CD8-positive, alpha-beta memory T cell (primary cell): Measurements from ENCODE around the gene WDFY2. TPM values are rescaled to one million over a fixed set of nuclear protein-coding genes. Genes with fewer than 3 reads are reported as not detected.
A peak's percentile ranks its signal among the peaks of the same experiment; 100 is the strongest.

Source experiments
- CTCF ChIA-PET: fragments of 350-600 bp; sonication (Branson Sonifier 250); formaldehyde crosslinking; loops from one replicate; lab custom pipeline; 2021; ENCODE audit warnings: antibody characterized with exemption; lab: Charles Lee
- POLR2A ChIA-PET: fragments of 350-600 bp; sonication (Branson Sonifier 250); formaldehyde crosslinking; loops from one replicate; lab custom pipeline; 2021; ENCODE audit warnings: antibody characterized with exemption; lab: Charles Lee
- DNase-seq, 5 donors: peaks; one replicate each; pipeline versions ENCODE4 v3.0.0 to v3.0.0-alpha.2; 2020 to 2022; ENCODE audit warnings: mixed read lengths in 1 of 5
- H3K27ac ChIP-seq: one replicate; pipeline ENCODE4 v1.7.0; 2013; ENCODE audit warnings: low read depth, mild to moderate bottlenecking, low read length, moderate library complexity
- H3K27me3 ChIP-seq: 2 replicates; pipeline ENCODE4 v1.7.0; 2013; ENCODE audit warnings: low read length, mild to moderate bottlenecking; ENCODE audit not compliant: insufficient read depth, poor library complexity, severe bottlenecking
- H3K36me3 ChIP-seq: 2 replicates; pipeline ENCODE4 v1.7.0; 2013; ENCODE audit warnings: mild to moderate bottlenecking, low read length, moderate library complexity; ENCODE audit not compliant: insufficient read depth
- H3K4me1 ChIP-seq: 2 replicates; pipeline ENCODE4 v1.7.0; 2013; ENCODE audit warnings: mild to moderate bottlenecking, low read length, moderate library complexity; ENCODE audit not compliant: insufficient read depth
- H3K4me3 ChIP-seq: 2 replicates; pipeline ENCODE4 v1.7.0; 2013; ENCODE audit warnings: mild to moderate bottlenecking, low read length
- H3K9me3 ChIP-seq: 2 replicates; pipeline ENCODE4 v1.7.0; 2013; ENCODE audit warnings: mild to moderate bottlenecking, low read length
- H3K27ac Mint-ChIP-seq, 8 donors: one replicate each; pipeline ENCODE4 v1.8.0; 2020 to 2021; ENCODE audit warnings: mixed read lengths in 8 of 8, mild to moderate bottlenecking in 6 of 8, inconsistent platforms in 3 of 8, moderate library complexity in 3 of 8
- H3K27me3 Mint-ChIP-seq, 2 donors: one replicate each; pipeline ENCODE4 v1.8.0; 2020 to 2021; ENCODE audit warnings: mixed read lengths in 2 of 2, mild to moderate bottlenecking in 1 of 2, moderate library complexity in 1 of 2
- H3K36me3 Mint-ChIP-seq, 3 donors: one replicate each; pipeline ENCODE4 v1.8.0; 2020 to 2021; ENCODE audit warnings: mixed read lengths in 3 of 3, inconsistent platforms in 1 of 3, mild to moderate bottlenecking in 1 of 3
- H3K4me1 Mint-ChIP-seq, 3 donors: one replicate each; pipeline ENCODE4 v1.8.0; 2020 to 2021; ENCODE audit warnings: mixed read lengths in 3 of 3, inconsistent platforms in 1 of 3, mild to moderate bottlenecking in 1 of 3
- H3K4me3 Mint-ChIP-seq, 7 donors: one replicate each; pipeline ENCODE4 v1.8.0; 2020 to 2021; ENCODE audit warnings: mixed read lengths in 7 of 7, mild to moderate bottlenecking in 6 of 7, moderate library complexity in 4 of 7, inconsistent platforms in 2 of 7
- H3K9me3 Mint-ChIP-seq, 5 donors: one replicate each; pipeline ENCODE4 v1.8.0; 2020 to 2022; ENCODE audit warnings: mixed read lengths in 5 of 5, mild to moderate bottlenecking in 3 of 5, moderate library complexity in 2 of 5, inconsistent platforms in 1 of 5
- polyA plus RNA-seq: library from polyadenylated mRNA; unstranded; fragments of 300-500 nt; fragmentation: Illumina TruSeq; gene quantifications from one replicate; pipeline ENCODE4 v1.2.3, GENCODE V29; 2021
- total RNA-seq, 2 experiments: library from RNA; stranded (reverse); gene quantifications; one replicate each; pipeline ENCODE4 v1.2.3, GENCODE V29; 2021

WDFY2 gene
- total and polyA plus RNA-seq, 3 experiments from 2014 or later, result 3.9 to 7.1 (median 6.1) TPM

- H3K4me1 Mint-ChIP-seq, result peaks cover 8 to 13% (median 13%) of the 10 kb centered on the region in 3 donors
- Histone ChIP-seq H3K4me3 (no peak overlapping the region), H3K27ac (no peak overlapping the region), H3K36me3 (peaks cover 4% of the 10 kb centered on the region), H3K9me3 (no peaks in the 10 kb centered on the region), H3K27me3 (no peaks in the 10 kb centered on the region), H3K4me1 (no peaks in the 10 kb centered on the region)
- no peaks in the 10 kb centered on the region for H3K9me3 Mint-ChIP-seq
- no peaks in the 10 kb centered on the region for H3K27me3 Mint-ChIP-seq
- CTCF ChIA-PET, result interaction anchor here (1.0 kb wide), 1 partner anchor 12 kb away, joined by 3 read pairs; no protein-coding TSS in a partner anchor
- H3K36me3 Mint-ChIP-seq, result peaks cover 12 to 57% (median 25%) of the 10 kb centered on the region in 3 donors
- POLR2A ChIA-PET, result no interaction called here
- H3K4me3 Mint-ChIP-seq, result no peak overlapping the region
- DNase-seq, result no peak
- peak overlapping the region in 1 of 8 donors; percentile 57 for H3K27ac Mint-ChIP-seq
These were observed 154.1 kb downstream of the WDFY2 start for GRCh38 chr13:51738226-51738905.

GRCh38 chr13:51739027-51739764, 154.9 kb downstream of the WDFY2 start:
- no peaks in the 10 kb centered on the region for H3K9me3 Mint-ChIP-seq
- H3K27ac Mint-ChIP-seq, result peak overlapping the region in 2 of 8 donors; percentile 36 to 57
- H3K27me3 ChIP-seq, result no peaks in the 10 kb centered on the region
- no peaks in the 10 kb centered on the region for H3K9me3 ChIP-seq
- H3K27me3 Mint-ChIP-seq, result no peaks in the 10 kb centered on the region
- H3K4me1 ChIP-seq, result no peaks in the 10 kb centered on the region
- POLR2A ChIA-PET, result no interaction called here
- no peak overlapping the region for H3K4me3 Mint-ChIP-seq
- DNase-seq, result no peak
- peaks cover 15 to 58% (median 25%) of the 10 kb centered on the region in 3 donors for H3K36me3 Mint-ChIP-seq
- no peak overlapping the region for H3K4me3 ChIP-seq
- no peak overlapping the region for H3K27ac ChIP-seq
- CTCF ChIA-PET, result interaction anchor here (1.0 kb wide), 1 partner anchor 13 kb away, joined by 3 read pairs; no protein-coding TSS in a partner anchor
- peaks cover 8 to 13% (median 13%) of the 10 kb centered on the region in 3 donors for H3K4me1 Mint-ChIP-seq
- H3K36me3 ChIP-seq, result peaks cover 4% of the 10 kb centered on the region

- H3K27ac ChIP-seq, result no peak overlapping the region
- CTCF ChIA-PET, result no interaction called here
These were observed 156.4 kb downstream of the WDFY2 start for GRCh38 chr13:51740698-51741097.

GRCh38 chr13:51742031-51742430, 157.8 kb downstream of the WDFY2 start:
- no peak overlapping the region for H3K4me3 Mint-ChIP-seq
- H3K4me1 Mint-ChIP-seq, result peaks cover 5 to 8% (median 8%) of the 10 kb centered on the region in 3 donors
- Histone ChIP-seq H3K27ac (no peak overlapping the region), H3K27me3 (no peaks in the 10 kb centered on the region), H3K36me3 (peaks cover 4% of the 10 kb centered on the region), H3K4me3 (no peak overlapping the region), H3K4me1 (no peaks in the 10 kb centered on the region), H3K9me3 (no peaks in the 10 kb centered on the region)
- peak overlapping the region in 1 of 8 donors; percentile 33 for H3K27ac Mint-ChIP-seq
- ChIA-PET CTCF (no interaction called here), POLR2A (no interaction called here)
- no peak for DNase-seq
- no peaks in the 10 kb centered on the region for H3K27me3 Mint-ChIP-seq
- peaks cover 0 to under 1% (median 0%) of the 10 kb centered on the region in 5 donors for H3K9me3 Mint-ChIP-seq
- H3K36me3 Mint-ChIP-seq, result peaks cover 26 to 71% (median 28%) of the 10 kb centered on the region in 3 donors

More at GRCh38 chr13:51740698-51741097, 156.4 kb downstream of the WDFY2 start:
- Mint-ChIP-seq H3K9me3 (no peaks in the 10 kb centered on the region), H3K27ac (no peak overlapping the region), H3K27me3 (no peaks in the 10 kb centered on the region), H3K4me3 (no peak overlapping the region), H3K36me3 (peaks cover 21 to 64% (median 30%) of the 10 kb centered on the region in 3 donors), H3K4me1 (peaks cover 8 to 13% (median 13%) of the 10 kb centered on the region in 3 donors)
- Histone ChIP-seq H3K4me3 (no peak overlapping the region), H3K36me3 (peaks cover 4% of the 10 kb centered on the region), H3K27me3 (no peaks in the 10 kb centered on the region), H3K9me3 (no peaks in the 10 kb centered on the region), H3K4me1 (no peaks in the 10 kb centered on the region)
- POLR2A ChIA-PET, result no interaction called here
- no peak for DNase-seq

- H3K4me3 ChIP-seq, result no peak overlapping the region
- no peaks in the 10 kb centered on the region for H3K27me3 Mint-ChIP-seq
- peaks cover 4% of the 10 kb centered on the region for H3K36me3 ChIP-seq
- POLR2A ChIA-PET, result no interaction called here
- DNase-seq, result no peak
- peaks cover 1 to 3% (median 2%) of the 10 kb centered on the region in 3 donors for H3K4me1 Mint-ChIP-seq
- CTCF ChIA-PET, result no interaction called here
- H3K36me3 Mint-ChIP-seq, result peaks cover 30 to 77% (median 32%) of the 10 kb centered on the region in 3 donors
- H3K4me3 Mint-ChIP-seq, result no peak overlapping the region
- H3K27ac ChIP-seq, result no peak overlapping the region
- no peaks in the 10 kb centered on the region for H3K27me3 ChIP-seq
- H3K9me3 Mint-ChIP-seq, result peaks cover 0 to 4% (median 3%) of the 10 kb centered on the region in 5 donors
- H3K4me1 ChIP-seq, result no peaks in the 10 kb centered on the region
- no peak overlapping the region for H3K27ac Mint-ChIP-seq
- H3K9me3 ChIP-seq, result no peaks in the 10 kb centered on the region
These were observed 158.3 kb downstream of the WDFY2 start for GRCh38 chr13:51742611-51743010.

- peaks cover 23 to 72% (median 38%) of the 10 kb centered on the region in 3 donors for H3K36me3 Mint-ChIP-seq
- H3K9me3 Mint-ChIP-seq, result peaks cover 3 to 16% (median 13%) of the 10 kb centered on the region in 5 donors
- Histone ChIP-seq H3K9me3 (peaks cover 3% of the 10 kb centered on the region), H3K4me3 (no peak overlapping the region), H3K36me3 (no peaks in the 10 kb centered on the region), H3K4me1 (no peaks in the 10 kb centered on the region), H3K27ac (no peak overlapping the region), H3K27me3 (no peaks in the 10 kb centered on the region)
- H3K4me3 Mint-ChIP-seq, result no peak overlapping the region
- DNase-seq, result no peak
- CTCF ChIA-PET, result interaction anchor here (1.3 kb wide), 1 partner anchor 13 kb away, joined by 4 read pairs; no protein-coding TSS in a partner anchor
- POLR2A ChIA-PET, result no interaction called here
- H3K27ac Mint-ChIP-seq, result no peak overlapping the region
- H3K27me3 Mint-ChIP-seq, result no peaks in the 10 kb centered on the region
- H3K4me1 Mint-ChIP-seq, result no peaks in the 10 kb centered on the region
These were observed 161.0 kb downstream of the WDFY2 start for GRCh38 chr13:51745243-51745642.

- Histone ChIP-seq H3K36me3 (no peaks in the 10 kb centered on the region), H3K4me3 (no peak overlapping the region), H3K4me1 (no peaks in the 10 kb centered on the region), H3K9me3 (peaks cover 3% of the 10 kb centered on the region), H3K27me3 (no peaks in the 10 kb centered on the region), H3K27ac (no peak overlapping the region)
- peaks cover 3 to 16% (median 13%) of the 10 kb centered on the region in 5 donors for H3K9me3 Mint-ChIP-seq
- POLR2A ChIA-PET, result no interaction called here
- CTCF ChIA-PET, result no interaction called here
- no peaks in the 10 kb centered on the region for H3K27me3 Mint-ChIP-seq
- H3K4me3 Mint-ChIP-seq, result no peak overlapping the region
- H3K36me3 Mint-ChIP-seq, result peaks cover 26 to 69% (median 43%) of the 10 kb centered on the region in 3 donors
- DNase-seq, result no peak
- no peak overlapping the region for H3K27ac Mint-ChIP-seq
- H3K4me1 Mint-ChIP-seq, result no peaks in the 10 kb centered on the region
These were observed 162.5 kb downstream of the WDFY2 start for GRCh38 chr13:51746802-51747201.
